Measurements from ENCODE around the gene MFGE8. TPM values are rescaled to one million over a fixed set of nuclear protein-coding genes. Genes with fewer than 3 reads are reported as not detected.

The MFGE8 gene
- polyA plus RNA-seq, 6 donors from 2014 or later = 1.2 to 4.0 (median 1.8) TPM; not detected in 1

DNA sequence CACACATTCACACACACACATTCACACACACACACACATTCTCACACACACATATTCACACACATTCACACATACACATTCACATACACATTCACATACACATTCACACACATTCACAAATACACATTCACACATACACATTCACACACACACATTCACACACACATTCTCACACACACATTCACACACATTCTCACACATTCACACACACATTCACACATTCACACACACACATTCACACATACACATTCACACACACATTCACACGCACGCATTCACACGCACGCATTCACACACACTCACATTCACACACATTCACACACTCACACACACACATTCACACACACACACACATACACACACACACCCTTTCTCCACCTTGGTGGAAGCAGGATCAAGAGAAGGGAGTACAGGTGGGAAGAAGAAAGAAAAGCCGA is 12.2 kb downstream of the MFGE8 start:
- no peak for ATAC-seq (ENCODE audit: low read depth in 2 of 2)
- Mint-ChIP-seq H3K27me3 (peaks cover 0 to 7% (median 5%) of the 10 kb centered on the region in 3 donors), H3K27ac (peak overlapping the region in 2 of 6 donors; percentile 31 to 86), H3K4me3 (peak overlapping the region in 1 of 8 donors; percentile 8), H3K9me3 (no peaks in the 10 kb centered on the region), H3K4me1 (peaks cover 5 to 18% (median 15%) of the 10 kb centered on the region in 3 donors), H3K36me3 (no peaks in the 10 kb centered on the region)
- DNase-seq = no peak

DNA sequence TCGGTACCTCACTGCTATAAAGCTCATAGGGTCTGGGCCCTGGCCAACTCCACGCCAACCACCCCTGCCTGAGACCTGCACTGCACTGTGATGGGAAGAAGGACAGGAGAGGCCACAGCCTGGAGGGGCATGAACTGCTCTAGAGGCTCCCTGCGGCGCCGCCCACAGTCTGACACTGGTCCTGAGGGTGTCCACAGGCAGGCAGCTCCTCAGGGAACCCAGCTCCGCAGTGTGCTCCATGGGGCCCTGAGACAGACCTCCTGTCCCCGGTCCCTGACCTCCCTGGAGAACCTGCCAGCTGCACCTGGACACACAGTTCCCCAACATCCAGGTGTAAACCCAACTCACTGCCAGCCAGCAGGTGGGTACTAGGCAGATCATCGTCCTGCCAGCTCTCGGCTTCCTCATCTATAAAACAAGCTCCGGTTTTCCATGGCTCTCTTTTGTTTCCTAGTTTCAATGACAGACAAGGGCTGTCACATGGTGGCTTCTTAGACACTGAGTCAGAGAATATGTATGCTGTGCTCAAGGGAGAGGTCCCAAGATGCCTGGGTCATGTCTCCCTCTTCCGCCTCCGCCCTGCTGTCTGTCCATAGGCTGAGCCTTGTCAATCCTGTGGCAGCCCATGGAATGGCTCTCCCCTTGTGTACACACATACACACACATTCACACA is 12.7 kb downstream of the MFGE8 start:
- no peak overlapping the region for H3K27ac Mint-ChIP-seq
- H3K4me3 Mint-ChIP-seq = peak overlapping the region in 1 of 8 donors; percentile 8
- H3K9me3 Mint-ChIP-seq = no peaks in the 10 kb centered on the region
- no peak for DNase-seq
- no peak for ATAC-seq (ENCODE audit: low read depth in 2 of 2)
- peaks cover 0 to 10% (median 7%) of the 10 kb centered on the region in 3 donors for H3K27me3 Mint-ChIP-seq
- no peaks in the 10 kb centered on the region for H3K36me3 Mint-ChIP-seq
- peaks cover 7 to 22% (median 18%) of the 10 kb centered on the region in 3 donors for H3K4me1 Mint-ChIP-seq

DNA sequence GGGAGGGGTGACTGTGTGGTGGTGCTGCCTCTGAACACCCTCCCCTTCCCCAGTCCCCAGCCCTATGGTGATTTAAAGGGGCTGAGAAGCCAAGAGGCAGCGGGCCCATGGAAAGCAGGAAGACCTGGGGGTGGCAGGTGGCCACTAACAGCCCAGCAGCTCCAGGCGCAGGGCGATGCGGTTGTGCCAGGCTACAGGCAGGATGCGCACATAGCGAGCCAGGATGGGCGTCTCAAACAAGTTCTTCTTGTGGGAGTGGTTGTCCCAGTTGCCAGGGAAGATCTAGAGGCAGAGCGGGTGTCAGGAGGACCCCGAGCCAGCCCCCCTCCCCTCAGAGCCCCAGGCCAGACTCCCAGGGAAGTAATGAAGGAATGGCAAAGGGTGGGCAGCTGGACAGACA is 13.9 kb downstream of the MFGE8 start:
- H3K36me3 Mint-ChIP-seq = no peaks in the 10 kb centered on the region
- H3K27ac Mint-ChIP-seq = no peak overlapping the region
- H3K9me3 Mint-ChIP-seq = no peaks in the 10 kb centered on the region
- H3K4me3 Mint-ChIP-seq = peak overlapping the region in 1 of 8 donors; percentile 12
- ATAC-seq (ENCODE audit: low read depth in 2 of 2) (no peak), DNase-seq (no peak)
- peaks cover 2 to 14% (median 7%) of the 10 kb centered on the region in 3 donors for H3K27me3 Mint-ChIP-seq
- H3K4me1 Mint-ChIP-seq = peaks cover 9 to 16% (median 12%) of the 10 kb centered on the region in 3 donors

DNA sequence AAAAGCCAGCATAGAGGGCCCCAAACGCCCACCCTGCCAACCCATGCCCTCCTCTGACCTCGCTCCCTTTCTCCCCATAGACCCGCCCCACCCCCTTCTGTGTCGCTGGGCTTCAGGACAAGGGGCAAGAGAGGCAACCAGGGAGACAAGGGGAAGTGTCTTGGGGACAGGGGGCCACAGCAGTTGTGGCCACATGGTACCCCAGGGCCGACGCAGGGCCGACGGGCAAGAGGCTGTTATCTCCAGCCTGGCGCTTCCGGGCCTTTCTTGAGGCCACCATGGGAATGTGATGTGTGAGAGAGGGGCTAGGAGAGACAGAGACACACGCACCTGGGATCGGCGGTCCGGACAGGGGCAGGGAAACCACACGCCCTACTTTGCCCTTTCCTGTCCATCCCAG is 14.4 kb downstream of the MFGE8 start:
- H3K4me3 Mint-ChIP-seq = no peak overlapping the region
- peaks cover 7 to 19% (median 7%) of the 10 kb centered on the region in 3 donors for H3K27me3 Mint-ChIP-seq
- ATAC-seq (ENCODE audit: low read depth in 2 of 2) (no peak), DNase-seq (no peak)
- H3K36me3 Mint-ChIP-seq = no peaks in the 10 kb centered on the region
- peak overlapping the region in 1 of 6 donors; percentile 81 for H3K27ac Mint-ChIP-seq
- H3K9me3 Mint-ChIP-seq = no peaks in the 10 kb centered on the region
- H3K4me1 Mint-ChIP-seq = peaks cover 9 to 17% (median 12%) of the 10 kb centered on the region in 3 donors

DNA sequence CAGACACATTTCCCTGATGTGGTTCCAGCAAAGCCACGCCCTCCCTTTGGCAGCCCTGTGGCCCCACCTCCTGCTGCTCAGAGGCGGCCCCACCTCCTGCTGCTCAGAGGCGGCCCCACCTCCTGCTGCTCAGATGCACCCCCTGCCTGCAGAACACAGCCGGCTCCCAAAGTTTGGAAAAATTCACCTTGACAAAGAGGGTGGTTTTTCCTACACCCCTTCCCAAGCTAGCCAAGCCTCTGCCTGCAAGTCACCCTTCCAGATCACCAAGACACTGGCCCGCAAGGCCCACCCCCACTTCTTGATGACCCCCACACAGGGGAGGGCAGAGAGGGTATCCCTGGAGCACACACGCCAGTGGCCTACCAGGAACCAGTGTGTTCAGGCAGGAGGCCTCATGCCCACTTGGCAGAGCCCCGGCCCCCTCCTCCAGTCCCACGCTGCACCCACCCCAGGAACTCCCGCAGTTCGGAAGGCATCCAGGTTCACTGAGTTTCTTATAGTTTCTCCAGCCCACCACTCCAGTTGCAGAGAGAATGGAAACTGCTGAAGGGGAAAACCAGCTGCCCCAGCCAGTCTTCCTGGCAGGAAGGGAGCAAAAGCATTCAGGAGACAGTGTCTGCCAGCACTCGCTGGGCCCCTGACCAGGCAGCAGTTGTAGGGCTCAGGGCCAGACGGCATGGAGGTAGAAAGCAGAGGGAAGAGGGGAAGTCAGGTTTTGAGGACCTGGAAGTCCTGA is 15.6 kb downstream of the MFGE8 start:
- ATAC-seq (ENCODE audit: low read depth in 2 of 2) = peak; percentile 52 to 55
- DNase-seq = peak; percentile 38
- Mint-ChIP-seq H3K9me3 (no peaks in the 10 kb centered on the region), H3K36me3 (no peaks in the 10 kb centered on the region), H3K27ac (no peak overlapping the region), H3K4me3 (peak overlapping the region in 1 of 8 donors; percentile 45), H3K4me1 (peaks cover 9 to 17% (median 12%) of the 10 kb centered on the region in 3 donors), H3K27me3 (peaks cover 7 to 28% (median 7%) of the 10 kb centered on the region in 3 donors)

DNA sequence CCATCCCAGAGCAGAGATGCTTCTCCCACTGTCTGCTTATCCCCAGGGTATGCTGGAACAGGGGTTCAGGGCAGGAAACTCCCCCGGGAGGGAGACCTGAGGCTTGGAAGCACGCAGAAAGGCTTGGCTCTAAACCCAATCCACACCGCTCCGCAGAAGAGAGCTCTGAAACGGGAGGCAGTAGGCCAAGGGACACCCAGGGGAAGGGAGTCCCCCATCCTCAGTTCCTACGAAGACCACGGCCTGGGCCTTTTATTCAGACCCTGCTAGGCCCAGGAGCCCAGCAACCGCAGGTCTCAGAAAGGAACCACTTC is 16.1 kb downstream of the MFGE8 start:
- no peak for ATAC-seq (ENCODE audit: low read depth in 2 of 2)
- H3K9me3 Mint-ChIP-seq = no peaks in the 10 kb centered on the region
- no peak for DNase-seq
- H3K27ac Mint-ChIP-seq = peak overlapping the region in 1 of 6 donors; percentile 24
- H3K4me3 Mint-ChIP-seq = no peak overlapping the region
- H3K27me3 Mint-ChIP-seq = peaks cover 7 to 28% (median 7%) of the 10 kb centered on the region in 3 donors
- no peaks in the 10 kb centered on the region for H3K36me3 Mint-ChIP-seq
- H3K4me1 Mint-ChIP-seq = peaks cover 9 to 17% (median 12%) of the 10 kb centered on the region in 3 donors

DNA sequence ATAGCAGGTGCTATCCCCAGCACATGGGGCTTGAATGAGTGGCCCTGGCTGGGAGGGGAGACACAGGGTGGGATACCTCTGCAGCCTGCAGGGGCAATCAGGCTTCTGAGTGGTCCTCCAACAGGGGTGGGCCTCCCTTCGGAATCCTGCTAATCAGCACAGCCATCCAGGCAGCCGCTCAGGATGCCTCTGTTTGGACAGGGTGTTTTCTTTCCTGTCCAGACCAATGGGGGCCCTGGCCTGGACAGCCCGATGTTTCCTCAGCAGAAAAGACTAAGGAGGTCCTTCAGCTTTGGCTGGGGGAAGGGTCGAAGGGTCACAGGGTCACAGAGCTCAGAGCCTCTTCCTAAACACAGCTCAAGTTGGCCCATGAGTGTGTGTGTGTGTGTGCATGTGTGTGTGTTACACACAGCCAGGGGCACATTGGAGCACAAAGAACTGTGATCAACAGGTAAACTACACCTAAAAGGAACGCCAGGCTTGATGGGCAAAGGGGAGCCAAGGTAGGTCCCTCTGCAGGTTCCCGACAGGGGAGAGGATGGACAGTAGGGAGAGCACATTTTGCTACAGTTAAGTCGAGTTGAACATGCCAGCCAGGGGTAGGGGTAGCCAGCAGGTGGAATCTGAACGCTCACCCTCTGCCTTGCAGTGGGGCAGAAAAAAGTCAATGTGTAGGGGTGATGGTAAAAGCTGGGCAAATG is 16.7 kb downstream of the MFGE8 start:
- Mint-ChIP-seq H3K27me3 (peaks cover 7 to 28% (median 7%) of the 10 kb centered on the region in 3 donors), H3K4me3 (peak overlapping the region in 2 of 8 donors; percentile 12 to 44), H3K36me3 (no peaks in the 10 kb centered on the region), H3K4me1 (peaks cover 9 to 17% (median 12%) of the 10 kb centered on the region in 3 donors), H3K27ac (peak overlapping the region in 1 of 6 donors; percentile 24), H3K9me3 (no peaks in the 10 kb centered on the region)
- ATAC-seq (ENCODE audit: low read depth in 2 of 2) = no peak
- DNase-seq = no peak

DNA sequence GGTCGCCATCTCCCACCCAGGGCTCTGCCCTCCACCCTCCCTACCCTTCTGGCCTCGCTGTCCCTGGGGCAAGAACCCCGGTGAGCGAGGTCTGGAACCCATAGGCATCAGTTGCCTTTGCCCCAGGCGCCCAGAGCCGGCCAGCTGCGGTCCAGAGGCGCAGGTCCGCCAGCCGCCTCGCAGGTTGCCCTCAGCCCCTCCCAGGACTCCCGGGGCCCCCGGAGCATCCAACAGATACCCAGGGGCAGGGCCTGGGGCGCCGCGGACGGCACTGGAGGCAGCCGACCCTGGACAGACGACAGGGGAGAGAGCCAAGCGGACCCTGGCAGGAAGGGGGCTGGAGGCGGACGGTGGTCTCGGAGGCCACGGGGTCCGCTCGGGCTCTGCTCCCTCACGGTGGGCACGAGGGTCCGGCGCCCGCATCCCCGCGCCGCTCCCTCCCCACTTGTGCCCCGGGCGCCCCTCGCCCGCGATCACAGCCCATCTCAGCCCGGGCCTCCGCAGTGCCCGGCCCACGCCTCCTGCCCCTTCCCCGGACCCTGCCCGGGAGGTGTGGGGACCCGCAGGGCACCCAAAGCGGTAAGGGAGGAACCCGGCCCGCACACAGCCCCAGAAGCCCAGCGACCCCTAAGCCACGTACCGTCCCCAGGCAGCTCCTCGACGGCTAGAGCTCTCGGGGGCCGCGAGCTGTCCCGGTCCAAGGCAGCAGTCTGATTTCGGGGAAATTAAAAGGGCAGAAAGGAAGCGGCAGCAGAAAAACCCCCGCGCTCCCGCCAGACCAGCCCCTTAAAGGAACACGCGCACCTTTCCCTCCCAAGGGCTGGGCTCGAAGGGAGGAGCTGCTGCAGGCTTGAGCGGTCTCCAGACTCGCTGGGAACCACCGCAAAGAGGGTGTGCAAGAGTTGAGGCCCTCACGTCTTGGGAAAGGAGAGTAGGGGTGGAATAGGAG is 18.1 kb downstream of the MFGE8 start, which contains the start of gene HAPLN3:
HAPLN3 (minus strand) TSS at position 726 of the 949 bp plus-strand sequence. CDS start 8,246 bp downstream, outside the sequence.
- H3K9me3 Mint-ChIP-seq = no peaks in the 10 kb centered on the region
- no peaks in the 10 kb centered on the region for H3K36me3 Mint-ChIP-seq
- peaks cover 9 to 17% (median 12%) of the 10 kb centered on the region in 3 donors for H3K4me1 Mint-ChIP-seq
- DNase-seq (peak; percentile 25), ATAC-seq (ENCODE audit: low read depth in 2 of 2) (peak; percentile 55 to 57)
- H3K4me3 Mint-ChIP-seq = peak within 1 kb of the TSS; percentile 75 to 94 (median 91)
- H3K27ac Mint-ChIP-seq = peak within 1 kb of the TSS in 4 of 6 donors; percentile 24 to 85 (median 52)
- H3K27me3 Mint-ChIP-seq = peaks cover 7 to 28% (median 7%) of the 10 kb centered on the region in 3 donors

DNA sequence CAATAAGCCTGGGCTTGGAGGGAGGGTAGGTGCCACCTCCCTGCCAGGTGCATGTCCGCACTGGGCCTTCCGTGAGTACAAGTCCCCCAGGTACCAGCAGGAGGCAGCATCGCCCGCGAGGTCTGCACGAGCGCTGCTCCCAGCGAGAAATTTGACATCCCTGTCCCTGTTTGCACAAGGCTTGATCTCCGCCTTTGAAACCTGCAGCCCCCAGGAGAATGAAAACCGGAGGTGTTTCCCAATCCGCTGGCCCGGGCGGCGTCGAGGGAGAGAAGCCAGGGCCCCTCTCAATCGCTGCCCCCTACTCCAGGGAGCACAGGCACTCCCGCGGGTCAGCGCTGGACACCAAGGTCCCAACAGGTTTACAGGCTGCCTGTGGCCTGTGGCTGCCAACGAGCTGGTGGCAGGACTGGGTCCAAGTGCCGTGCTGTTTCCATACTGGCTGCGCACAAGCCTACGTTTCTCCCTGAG is 18.8 kb downstream of the MFGE8 start:
- ATAC-seq (ENCODE audit: low read depth in 2 of 2) = peak; percentile 70 to 78
- H3K27ac Mint-ChIP-seq = peak overlapping the region in 2 of 6 donors; percentile 38 to 47
- H3K4me3 Mint-ChIP-seq = peak overlapping the region; percentile 75 to 94 (median 91)
- H3K9me3 Mint-ChIP-seq = no peaks in the 10 kb centered on the region
- DNase-seq = peak; percentile 53
- peaks cover 7 to 28% (median 7%) of the 10 kb centered on the region in 3 donors for H3K27me3 Mint-ChIP-seq
- H3K36me3 Mint-ChIP-seq = no peaks in the 10 kb centered on the region
- H3K4me1 Mint-ChIP-seq = peaks cover 9 to 17% (median 12%) of the 10 kb centered on the region in 3 donors

DNA sequence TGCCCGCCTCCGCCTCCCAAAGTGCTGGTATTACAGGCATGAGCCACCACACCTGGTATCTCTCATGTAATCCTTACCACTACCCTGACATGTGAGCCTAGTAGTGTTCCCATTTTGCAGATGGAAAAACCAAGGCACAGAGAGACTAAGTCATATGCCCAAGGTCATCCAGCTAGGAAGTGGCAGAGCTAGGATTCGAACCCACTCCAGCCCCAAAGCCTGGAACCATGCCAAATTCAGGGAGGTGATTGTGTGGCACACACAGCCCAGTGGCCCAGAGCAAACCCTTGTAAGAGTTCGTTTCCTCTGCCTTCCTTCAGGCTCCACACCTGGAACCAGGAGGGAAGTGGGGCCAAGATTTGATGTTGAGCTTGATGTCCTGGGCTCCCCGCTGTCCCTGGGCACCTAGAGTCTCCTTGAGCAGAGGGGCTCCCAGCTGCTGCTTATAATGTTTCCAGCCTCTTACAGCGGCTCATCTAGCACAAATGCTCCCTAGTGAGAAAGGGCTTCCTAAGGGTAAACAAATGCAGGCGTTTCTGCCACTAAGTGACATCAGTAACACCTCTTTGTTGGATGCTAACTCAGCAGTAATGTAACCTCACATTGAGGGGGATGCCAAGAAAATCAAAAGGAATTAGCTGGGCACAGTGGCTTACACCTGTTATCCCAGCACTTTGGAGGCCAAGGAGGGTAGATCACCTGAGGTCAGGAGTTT is 21.5 kb downstream of the MFGE8 start:
- peak overlapping the region in 3 of 6 donors; percentile 27 to 76 (median 36) for H3K27ac Mint-ChIP-seq

DNA sequence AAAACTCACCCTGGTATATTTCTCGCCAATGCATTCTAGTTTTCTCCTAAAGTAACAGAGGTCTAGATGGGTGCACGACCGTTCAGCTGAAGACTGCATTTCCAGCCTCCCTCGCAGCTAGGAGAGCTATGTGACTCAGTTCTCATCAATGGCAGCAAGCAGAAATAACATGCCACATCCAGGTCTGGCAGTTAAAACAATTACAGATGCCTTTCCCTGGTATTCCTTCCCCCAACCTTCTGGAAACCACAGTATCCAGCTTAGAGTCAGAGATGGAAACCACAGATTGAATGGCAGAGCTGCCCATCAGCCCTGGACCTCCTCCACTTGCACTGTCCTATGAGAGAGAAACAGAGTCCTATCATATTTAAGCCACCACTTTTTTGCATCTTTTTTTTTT is 22.7 kb downstream of the MFGE8 start:
- no peak for DNase-seq
- Mint-ChIP-seq H3K4me1 (peaks cover 3 to 9% (median 4%) of the 10 kb centered on the region in 3 donors), H3K36me3 (no peaks in the 10 kb centered on the region), H3K27me3 (peaks cover 0 to 18% (median 7%) of the 10 kb centered on the region in 3 donors), H3K4me3 (no peak overlapping the region), H3K9me3 (no peaks in the 10 kb centered on the region), H3K27ac (no peak overlapping the region)
- ATAC-seq (ENCODE audit: low read depth in 2 of 2) = no peak

More for the DNA sequence above, 21.5 kb downstream of the MFGE8 start:
- H3K27me3 Mint-ChIP-seq = peaks cover 4 to 23% (median 7%) of the 10 kb centered on the region in 3 donors
- no peak overlapping the region for H3K4me3 Mint-ChIP-seq
- no peak for ATAC-seq (ENCODE audit: low read depth in 2 of 2)
- no peak for DNase-seq
- no peaks in the 10 kb centered on the region for H3K36me3 Mint-ChIP-seq
- H3K4me1 Mint-ChIP-seq = peaks cover 6 to 14% (median 7%) of the 10 kb centered on the region in 3 donors
- no peaks in the 10 kb centered on the region for H3K9me3 Mint-ChIP-seq

DNA sequence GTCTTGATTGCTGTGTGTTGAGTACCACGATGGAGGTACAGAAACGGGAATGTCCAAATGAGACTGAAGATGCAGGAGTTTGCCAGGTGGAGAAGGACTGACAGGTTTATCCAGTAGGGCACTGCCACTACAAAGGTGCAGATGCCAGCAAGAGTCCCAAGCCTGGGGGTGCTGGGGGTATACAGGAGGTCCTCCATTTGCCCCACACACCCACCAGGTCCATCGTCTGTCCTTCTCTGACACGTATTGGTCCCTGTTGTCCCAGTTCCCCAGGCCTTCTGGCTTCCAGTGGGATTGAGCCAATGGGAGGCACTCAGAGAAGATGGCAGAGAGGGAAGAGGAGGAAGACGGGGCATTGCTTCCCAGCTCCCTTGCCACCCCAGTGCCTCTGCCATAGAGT is 24.5 kb downstream of the MFGE8 start:
- no peak for ATAC-seq (ENCODE audit: low read depth in 2 of 2)
- Mint-ChIP-seq H3K9me3 (no peaks in the 10 kb centered on the region), H3K27me3 (peaks cover 0 to 8% (median 0%) of the 10 kb centered on the region in 3 donors), H3K36me3 (peaks cover 0 to 3% of the 10 kb centered on the region in 2 donors), H3K27ac (peak overlapping the region in 1 of 6 donors; percentile 20), H3K4me3 (no peak overlapping the region), H3K4me1 (no peaks in the 10 kb centered on the region)
- no peak for DNase-seq
